Ishikawa (cell line): ENCODE results near the gene FAM81B.

ENCODE experiments used
- CEBPB ChIP-seq: IDR thresholded peaks from 2 replicates; pipeline ENCODE4 v1.6.1; 2012
- CREB1 ChIP-seq: IDR thresholded peaks from 2 replicates; pipeline ENCODE4 v1.6.1; 2012; ENCODE audit warnings: low read depth
- EGR1 ChIP-seq: IDR thresholded peaks from 2 replicates; pipeline ENCODE4 v1.6.1; 2012
- EP300 ChIP-seq: IDR thresholded peaks from 2 replicates; pipeline ENCODE4 v1.6.1; 2012; ENCODE audit warnings: borderline replicate concordance
- FOXM1 ChIP-seq: IDR thresholded peaks from 2 replicates; pipeline ENCODE4 v1.6.1; 2012; ENCODE audit warnings: low read depth, borderline replicate concordance
- NFIC ChIP-seq: IDR thresholded peaks from 2 replicates; pipeline ENCODE4 v1.6.1; 2012
- RAD21 ChIP-seq: IDR thresholded peaks from 2 replicates; pipeline ENCODE4 v1.6.1; 2012; ENCODE audit warnings: low read depth
- TAF1 ChIP-seq: IDR thresholded peaks from 2 replicates; pipeline ENCODE4 v1.6.1; 2012; ENCODE audit warnings: low read depth, mild to moderate bottlenecking
- TCF12 ChIP-seq: IDR thresholded peaks from 2 replicates; pipeline ENCODE4 v1.6.1; 2012; ENCODE audit warnings: low read depth
- TEAD4 ChIP-seq: IDR thresholded peaks from 2 replicates; pipeline ENCODE4 v1.6.1; 2012
- USF1 ChIP-seq: IDR thresholded peaks from 2 replicates; pipeline ENCODE4 v1.6.1; 2012
- YY1 ChIP-seq: IDR thresholded peaks from 2 replicates; pipeline ENCODE4 v1.6.1; 2012; ENCODE audit warnings: low read depth
- ZBTB7A ChIP-seq: IDR thresholded peaks from 2 replicates; pipeline ENCODE4 v1.6.1; 2012; ENCODE audit warnings: low read depth
- TF ChIP-seq, protein P1 (sequence below): IDR thresholded peaks from 2 replicates; pipeline ENCODE4 v1.6.1; 2012; ENCODE audit warnings: low read depth, mild to moderate bottlenecking
- TF ChIP-seq, protein P2 (sequence below): IDR thresholded peaks from 2 replicates; pipeline ENCODE4 v1.6.1; 2012

The FAM81B gene, protein sequence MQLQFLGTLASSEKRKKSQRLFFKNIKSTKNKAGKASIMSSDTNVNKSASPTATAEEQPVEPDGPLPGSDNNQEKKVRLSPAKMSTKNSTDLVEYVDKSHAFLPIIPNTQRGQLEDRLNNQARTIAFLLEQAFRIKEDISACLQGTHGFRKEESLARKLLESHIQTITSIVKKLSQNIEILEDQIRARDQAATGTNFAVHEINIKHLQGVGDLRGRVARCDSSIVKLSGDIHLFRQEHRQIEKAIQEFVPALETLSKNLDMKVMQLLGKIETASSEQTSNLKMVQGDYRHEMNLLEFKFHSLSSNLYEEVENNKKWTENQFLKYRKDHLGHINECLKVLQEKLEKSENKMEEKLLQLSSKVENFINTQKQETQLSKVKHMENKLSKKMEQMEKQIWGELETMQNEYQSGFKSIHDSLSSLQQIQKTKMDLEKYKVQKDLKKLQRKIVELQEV

DNA sequence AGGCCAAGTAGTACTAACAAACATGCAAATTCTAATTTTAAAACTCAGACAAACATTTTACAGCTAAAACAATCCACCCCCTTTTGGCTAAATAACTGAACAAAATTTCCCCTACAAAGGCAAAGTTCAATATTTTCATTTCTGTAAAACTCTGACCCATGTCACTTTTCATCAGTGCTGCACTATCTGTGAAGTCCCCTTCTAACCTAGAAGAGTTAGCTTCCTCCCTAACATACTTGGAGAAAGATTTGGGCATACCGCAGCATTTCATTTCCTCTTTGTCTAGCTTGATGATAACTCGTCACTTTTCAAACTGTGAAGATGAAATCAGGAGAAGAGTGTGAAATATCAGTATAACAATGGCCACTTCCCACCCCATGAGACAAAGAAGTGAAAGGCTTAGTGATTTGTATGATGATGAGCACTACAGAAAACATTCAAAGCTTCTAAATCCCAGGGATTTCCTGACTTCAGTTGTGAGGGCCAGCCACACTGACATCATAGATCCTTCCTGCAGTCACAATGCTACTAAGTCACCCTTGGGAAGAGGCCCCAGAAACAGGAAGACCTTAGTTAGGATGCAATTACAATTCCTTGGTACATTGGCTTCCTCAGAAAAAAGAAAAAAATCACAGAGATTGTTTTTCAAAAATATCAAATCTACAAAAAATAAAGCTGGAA lies at the start of gene FAM81B:
Gene FAM81B, plus strand, starts transcription at position 555 of the 681 bp plus-strand sequence. Its CDS starts 24 bp downstream, at position 579.
- TF ChIP-seq, protein P1, sequence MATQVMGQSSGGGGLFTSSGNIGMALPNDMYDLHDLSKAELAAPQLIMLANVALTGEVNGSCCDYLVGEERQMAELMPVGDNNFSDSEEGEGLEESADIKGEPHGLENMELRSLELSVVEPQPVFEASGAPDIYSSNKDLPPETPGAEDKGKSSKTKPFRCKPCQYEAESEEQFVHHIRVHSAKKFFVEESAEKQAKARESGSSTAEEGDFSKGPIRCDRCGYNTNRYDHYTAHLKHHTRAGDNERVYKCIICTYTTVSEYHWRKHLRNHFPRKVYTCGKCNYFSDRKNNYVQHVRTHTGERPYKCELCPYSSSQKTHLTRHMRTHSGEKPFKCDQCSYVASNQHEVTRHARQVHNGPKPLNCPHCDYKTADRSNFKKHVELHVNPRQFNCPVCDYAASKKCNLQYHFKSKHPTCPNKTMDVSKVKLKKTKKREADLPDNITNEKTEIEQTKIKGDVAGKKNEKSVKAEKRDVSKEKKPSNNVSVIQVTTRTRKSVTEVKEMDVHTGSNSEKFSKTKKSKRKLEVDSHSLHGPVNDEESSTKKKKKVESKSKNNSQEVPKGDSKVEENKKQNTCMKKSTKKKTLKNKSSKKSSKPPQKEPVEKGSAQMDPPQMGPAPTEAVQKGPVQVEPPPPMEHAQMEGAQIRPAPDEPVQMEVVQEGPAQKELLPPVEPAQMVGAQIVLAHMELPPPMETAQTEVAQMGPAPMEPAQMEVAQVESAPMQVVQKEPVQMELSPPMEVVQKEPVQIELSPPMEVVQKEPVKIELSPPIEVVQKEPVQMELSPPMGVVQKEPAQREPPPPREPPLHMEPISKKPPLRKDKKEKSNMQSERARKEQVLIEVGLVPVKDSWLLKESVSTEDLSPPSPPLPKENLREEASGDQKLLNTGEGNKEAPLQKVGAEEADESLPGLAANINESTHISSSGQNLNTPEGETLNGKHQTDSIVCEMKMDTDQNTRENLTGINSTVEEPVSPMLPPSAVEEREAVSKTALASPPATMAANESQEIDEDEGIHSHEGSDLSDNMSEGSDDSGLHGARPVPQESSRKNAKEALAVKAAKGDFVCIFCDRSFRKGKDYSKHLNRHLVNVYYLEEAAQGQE: no peak
- no peak for TF ChIP-seq EP300
- TF ChIP-seq TCF12: no peak
- no peak for TF ChIP-seq CEBPB
- no peak for TF ChIP-seq RAD21
- TF ChIP-seq EGR1: no peak
- no peak for TF ChIP-seq YY1
- no peak for TF ChIP-seq TEAD4
- no peak for TF ChIP-seq CREB1
- no peak for TF ChIP-seq USF1
- TF ChIP-seq NFIC: no peak
- TF ChIP-seq FOXM1: no peak
- TF ChIP-seq, protein P2, sequence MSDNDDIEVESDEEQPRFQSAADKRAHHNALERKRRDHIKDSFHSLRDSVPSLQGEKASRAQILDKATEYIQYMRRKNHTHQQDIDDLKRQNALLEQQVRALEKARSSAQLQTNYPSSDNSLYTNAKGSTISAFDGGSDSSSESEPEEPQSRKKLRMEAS: no peak
- no peak for TF ChIP-seq TAF1
- no peak for TF ChIP-seq ZBTB7A

DNA sequence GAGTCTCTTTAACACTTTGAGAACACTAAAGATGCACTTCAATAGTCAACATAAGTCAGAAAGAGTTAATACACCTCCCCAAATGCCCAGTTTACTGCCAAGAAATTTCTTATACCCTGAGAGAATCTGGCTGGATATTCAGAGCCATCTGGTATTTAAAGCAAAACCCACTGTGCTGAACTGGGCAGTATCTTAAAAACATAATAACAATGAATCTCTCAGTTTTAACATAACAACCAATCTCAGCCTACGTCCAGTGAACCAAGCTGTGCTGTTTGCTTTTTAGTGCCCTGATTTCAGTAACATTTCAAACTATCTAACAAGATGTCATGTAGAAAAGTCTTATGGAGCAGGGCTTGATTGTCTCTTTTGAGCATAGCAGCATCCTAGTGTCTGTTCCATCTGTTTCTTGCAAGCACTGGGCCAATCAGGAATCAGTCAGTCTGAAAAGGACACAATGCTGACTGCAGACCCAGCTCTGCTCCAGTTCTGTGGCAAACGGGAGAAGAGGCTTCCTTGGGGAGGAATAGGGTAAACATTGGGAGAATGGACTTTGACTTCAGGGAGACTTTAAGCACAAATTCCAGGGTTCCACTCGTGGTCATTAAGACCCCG lies 43.6 kb upstream of the FAM81B start:
- no peak for TF ChIP-seq CEBPB

GRCh38 chr5:95350631-95351030 lies 40.5 kb upstream of the FAM81B start:
- TF ChIP-seq ZBTB7A (no peak), TCF12 (no peak), EP300 (no peak), USF1 (no peak), NFIC (no peak), YY1 (no peak), RAD21 (no peak), FOXM1 (no peak), CEBPB (no peak), EGR1 (no peak), TEAD4 (no peak), CREB1 (no peak), TAF1 (no peak)
- TF ChIP-seq, protein P1: no peak
- TF ChIP-seq, protein P2: no peak

DNA sequence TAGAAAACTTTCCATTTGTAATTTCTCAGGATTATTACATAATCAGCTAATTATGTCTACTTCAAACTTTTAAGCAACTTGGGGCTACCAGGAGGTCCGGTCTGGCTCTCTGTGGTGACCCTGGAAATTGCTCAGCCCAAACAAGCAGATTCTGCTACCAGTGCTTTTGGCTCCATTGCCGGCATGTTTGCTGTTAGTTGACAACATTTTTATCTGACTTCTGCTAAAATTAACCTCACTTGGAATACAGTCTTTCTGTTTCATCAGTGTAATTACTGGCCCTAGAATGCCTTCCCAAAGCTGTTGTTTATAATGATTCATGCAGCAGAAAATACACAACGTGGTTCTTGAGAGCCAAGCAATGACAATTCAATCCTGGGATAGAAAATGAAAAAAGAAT lies 38.5 kb upstream of the FAM81B start:
- no peak for TF ChIP-seq EP300

DNA sequence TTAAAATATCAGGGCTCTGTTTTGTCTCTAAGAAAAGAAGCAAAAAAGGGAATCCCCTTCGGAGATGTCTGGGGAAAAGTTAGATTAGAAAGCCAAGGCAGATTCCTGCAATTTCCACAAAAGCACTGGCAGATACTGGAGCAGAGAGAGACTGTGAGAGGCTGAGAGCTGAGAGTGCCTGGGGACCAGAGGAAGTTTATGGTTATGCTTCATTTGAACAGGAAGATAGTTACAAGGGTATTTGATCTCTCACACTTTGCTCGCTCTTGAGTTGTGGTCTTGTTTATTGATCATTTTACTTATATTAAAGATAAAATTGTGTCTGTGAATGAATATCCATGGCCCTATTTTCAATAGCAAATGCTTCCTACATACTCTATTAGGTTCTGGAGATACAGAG lies 32.8 kb upstream of the FAM81B start:
- TF ChIP-seq RAD21: no peak

DNA sequence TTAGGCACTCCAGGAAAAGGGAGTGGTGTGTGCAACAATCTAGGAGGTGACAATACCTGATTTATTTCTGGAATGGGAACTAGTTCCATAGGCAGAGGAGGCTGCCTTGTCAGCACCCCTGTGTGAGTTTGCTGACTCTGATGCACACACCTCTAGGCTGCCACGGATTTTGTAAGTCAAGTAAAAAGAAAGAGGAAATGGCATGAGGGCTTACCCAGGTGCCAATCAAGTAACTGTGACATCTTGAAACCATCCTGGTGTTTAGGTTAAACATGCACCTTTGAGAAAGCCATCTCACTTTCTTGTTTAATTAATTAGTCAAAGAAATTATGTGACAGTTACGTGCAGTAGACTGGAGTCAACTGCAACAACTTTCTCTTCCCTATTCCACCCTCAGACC lies 32.3 kb upstream of the FAM81B start:
- TF ChIP-seq EGR1 (no peak), YY1 (no peak), TEAD4 (no peak), NFIC (no peak), CREB1 (no peak), ZBTB7A (no peak), FOXM1 (no peak), RAD21 (no peak)
- TF ChIP-seq, protein P1: no peak
